ENCODE measurements around the gene HDAC1.

DNA sequence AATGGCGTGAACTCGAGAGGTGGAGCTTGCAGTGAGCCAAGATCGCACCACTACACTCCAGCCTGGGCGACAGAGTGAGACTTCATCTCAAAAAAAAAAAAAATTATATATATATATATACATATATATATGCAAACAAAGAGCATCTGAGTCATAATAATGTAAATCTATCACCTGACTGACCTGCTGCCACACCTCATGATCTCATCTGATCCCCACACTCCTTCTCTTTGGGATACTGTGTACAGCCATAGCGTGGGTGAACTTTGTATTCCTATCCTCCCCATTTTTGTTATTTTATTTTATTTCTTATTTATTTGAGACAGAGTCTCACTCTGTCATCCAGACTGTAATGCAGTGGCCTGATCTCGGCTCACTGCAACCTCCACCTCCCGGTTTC is 2.6 kb upstream of the HDAC1 start:
- TF ChIP-seq, protein P1, sequence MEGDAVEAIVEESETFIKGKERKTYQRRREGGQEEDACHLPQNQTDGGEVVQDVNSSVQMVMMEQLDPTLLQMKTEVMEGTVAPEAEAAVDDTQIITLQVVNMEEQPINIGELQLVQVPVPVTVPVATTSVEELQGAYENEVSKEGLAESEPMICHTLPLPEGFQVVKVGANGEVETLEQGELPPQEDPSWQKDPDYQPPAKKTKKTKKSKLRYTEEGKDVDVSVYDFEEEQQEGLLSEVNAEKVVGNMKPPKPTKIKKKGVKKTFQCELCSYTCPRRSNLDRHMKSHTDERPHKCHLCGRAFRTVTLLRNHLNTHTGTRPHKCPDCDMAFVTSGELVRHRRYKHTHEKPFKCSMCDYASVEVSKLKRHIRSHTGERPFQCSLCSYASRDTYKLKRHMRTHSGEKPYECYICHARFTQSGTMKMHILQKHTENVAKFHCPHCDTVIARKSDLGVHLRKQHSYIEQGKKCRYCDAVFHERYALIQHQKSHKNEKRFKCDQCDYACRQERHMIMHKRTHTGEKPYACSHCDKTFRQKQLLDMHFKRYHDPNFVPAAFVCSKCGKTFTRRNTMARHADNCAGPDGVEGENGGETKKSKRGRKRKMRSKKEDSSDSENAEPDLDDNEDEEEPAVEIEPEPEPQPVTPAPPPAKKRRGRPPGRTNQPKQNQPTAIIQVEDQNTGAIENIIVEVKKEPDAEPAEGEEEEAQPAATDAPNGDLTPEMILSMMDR (IDR thresholded peaks at IDR 0.05), result no peak
- TF ChIP-seq POLR2A (IDR thresholded peaks at IDR 0.05), result no peak

Measured in gastroesophageal sphincter (tissue), 3 donors.